Thoracic aorta (tissue), 2 donors: Measurements from ENCODE around the gene MEIS2. TPM values are rescaled to one million over a fixed set of nuclear protein-coding genes. Genes with fewer than 3 reads are reported as not detected.
A peak's percentile ranks its signal among the peaks of the same experiment; 100 is the strongest.

Source experiments
- ATAC-seq: fragments of 150-250 bp; one replicate; pipeline ENCODE4 v1.8.0; 2017; ENCODE audit warnings: low read depth; ENCODE audit not compliant: insufficient number of reproducible peaks, low FRiP score
- DNase-seq: peaks from one replicate; pipeline ENCODE4 v3.0.0-alpha.2; 2020; ENCODE audit warnings: low spot score
- H3K27ac ChIP-seq, 2 donors: fragments of 200-600 bp; sonication (generic); 1 replicate in 1 of 2; 2 replicates in 1 of 2; pipeline ENCODE4 v1.5.1; 2016; ENCODE audit warnings: mild to moderate bottlenecking in 2 of 2, moderate library complexity in 2 of 2
- H3K27me3 ChIP-seq: fragments of 200-600 bp; sonication (generic); replicated peaks from 2 replicates; pipeline ENCODE4 v1.6.0; 2016; ENCODE audit warnings: mild to moderate bottlenecking; ENCODE audit not compliant: insufficient read depth
- H3K36me3 ChIP-seq: fragments of 200-600 bp; sonication (generic); one replicate; pipeline ENCODE4 v1.5.1; 2016
- H3K4me1 ChIP-seq, 2 donors: fragments of 200-600 bp; sonication (generic); 1 replicate in 1 of 2; 2 replicates in 1 of 2; pipeline versions ENCODE4 v1.5.1 to v1.6.0; 2016; ENCODE audit warnings: low read depth in 2 of 2, mild to moderate bottlenecking in 1 of 2; ENCODE audit not compliant: control insufficient read depth in 1 of 2
- H3K4me3 ChIP-seq: fragments of 200-600 bp; sonication (generic); 2 replicates; pipeline ENCODE4 v1.5.1; 2016; ENCODE audit warnings: mild to moderate bottlenecking
- H3K9me3 ChIP-seq: fragments of 200-600 bp; sonication (generic); 2 replicates; pipeline ENCODE4 v1.5.1; 2016
- total RNA-seq, 2 donors: library from RNA; depleted of rRNA; stranded (reverse); fragments of >200 nt; gene quantifications; one replicate each; pipeline versions ENCODE4 v1.1.0 to v1.2.3, GENCODE V29; 2016
- TF ChIP-seq, protein P1 (sequence below): fragments of 200-600 bp; sonication (generic); IDR thresholded peaks from one replicate; pipeline ENCODE4 v1.5.1; 2019; ENCODE audit warnings: antibody characterized with exemption

The MEIS2 gene
- total RNA-seq, 2 donors from 2014 or later = 46.4 to 57.2 TPM

DNA sequence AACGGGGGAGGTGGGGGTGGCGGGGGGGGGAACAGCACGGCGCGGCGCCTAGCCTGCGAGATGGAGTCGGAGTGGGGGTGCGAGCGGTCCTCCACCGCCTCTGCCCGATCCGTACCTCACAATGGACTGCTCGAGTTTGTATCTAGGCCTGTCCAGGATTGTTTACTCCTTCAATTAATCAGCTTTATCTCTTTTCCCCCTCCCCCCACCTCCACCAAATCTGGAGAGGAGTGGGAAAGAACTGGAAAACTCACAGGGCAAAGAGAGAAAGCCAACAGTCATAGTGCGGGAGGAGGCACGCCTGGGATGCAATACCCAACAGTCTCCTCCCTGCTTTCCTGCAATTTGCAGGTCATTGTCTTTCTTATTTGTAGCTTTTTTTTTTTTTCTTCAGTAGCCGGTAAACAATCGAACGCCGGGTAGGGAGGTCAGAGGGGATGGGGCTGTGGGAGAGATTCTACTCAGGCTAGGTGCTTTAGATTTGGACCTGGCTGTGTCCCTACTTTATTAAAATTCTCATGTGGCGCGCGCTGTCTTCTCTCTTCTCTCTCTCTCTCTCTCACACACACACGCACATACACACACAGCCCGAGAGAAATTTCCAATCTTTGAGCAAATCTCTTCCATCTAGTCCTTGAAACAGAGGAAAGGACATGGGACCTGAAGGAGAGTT, 6.9 kb upstream of the MEIS2 start:
- Histone ChIP-seq H3K27ac (no peak overlapping the region), H3K4me1 (peaks cover 0 to 10% of the 10 kb centered on the region in 2 donors), H3K27me3 (no peaks in the 10 kb centered on the region), H3K4me3 (no peak overlapping the region), H3K36me3 (no peaks in the 10 kb centered on the region), H3K9me3 (no peaks in the 10 kb centered on the region)
- no peak for ATAC-seq
- DNase-seq = no peak
- TF ChIP-seq, protein P1, sequence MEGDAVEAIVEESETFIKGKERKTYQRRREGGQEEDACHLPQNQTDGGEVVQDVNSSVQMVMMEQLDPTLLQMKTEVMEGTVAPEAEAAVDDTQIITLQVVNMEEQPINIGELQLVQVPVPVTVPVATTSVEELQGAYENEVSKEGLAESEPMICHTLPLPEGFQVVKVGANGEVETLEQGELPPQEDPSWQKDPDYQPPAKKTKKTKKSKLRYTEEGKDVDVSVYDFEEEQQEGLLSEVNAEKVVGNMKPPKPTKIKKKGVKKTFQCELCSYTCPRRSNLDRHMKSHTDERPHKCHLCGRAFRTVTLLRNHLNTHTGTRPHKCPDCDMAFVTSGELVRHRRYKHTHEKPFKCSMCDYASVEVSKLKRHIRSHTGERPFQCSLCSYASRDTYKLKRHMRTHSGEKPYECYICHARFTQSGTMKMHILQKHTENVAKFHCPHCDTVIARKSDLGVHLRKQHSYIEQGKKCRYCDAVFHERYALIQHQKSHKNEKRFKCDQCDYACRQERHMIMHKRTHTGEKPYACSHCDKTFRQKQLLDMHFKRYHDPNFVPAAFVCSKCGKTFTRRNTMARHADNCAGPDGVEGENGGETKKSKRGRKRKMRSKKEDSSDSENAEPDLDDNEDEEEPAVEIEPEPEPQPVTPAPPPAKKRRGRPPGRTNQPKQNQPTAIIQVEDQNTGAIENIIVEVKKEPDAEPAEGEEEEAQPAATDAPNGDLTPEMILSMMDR = no peak

GRCh38 chr15:37106490-37107001, 6.2 kb upstream of the MEIS2 start:
- no peaks in the 10 kb centered on the region for H3K36me3 ChIP-seq
- peaks cover 0 to 10% of the 10 kb centered on the region in 2 donors for H3K4me1 ChIP-seq
- peak overlapping the region; percentile 55 for H3K4me3 ChIP-seq
- DNase-seq = no peak
- H3K27me3 ChIP-seq = no peaks in the 10 kb centered on the region
- TF ChIP-seq, protein P1 = no peak
- no peak for ATAC-seq
- H3K9me3 ChIP-seq = no peaks in the 10 kb centered on the region
- no peak overlapping the region for H3K27ac ChIP-seq

DNA sequence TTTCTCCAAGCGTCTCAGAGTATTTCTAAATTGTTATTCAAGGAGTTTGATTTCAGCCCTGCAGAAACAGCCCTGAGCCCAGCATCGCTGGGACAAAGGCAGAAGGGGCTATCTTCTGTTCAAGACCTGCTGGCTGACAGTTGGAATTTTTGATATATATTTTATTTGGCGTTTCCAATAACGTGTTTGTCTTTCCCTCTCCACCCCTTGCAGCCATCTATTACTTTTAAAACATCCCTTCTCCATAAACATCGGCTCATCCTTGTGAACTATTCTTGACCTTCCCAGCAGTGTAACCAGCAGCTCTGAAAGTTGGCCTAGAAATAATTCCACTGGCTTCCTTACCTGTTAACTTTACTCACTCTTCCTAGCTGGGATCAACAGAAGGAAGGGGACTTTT, 5.5 kb upstream of the MEIS2 start:
- TF ChIP-seq, protein P1 = no peak
- DNase-seq (no peak), ATAC-seq (no peak)
- Histone ChIP-seq H3K27ac (no peak overlapping the region), H3K27me3 (no peaks in the 10 kb centered on the region), H3K4me3 (no peak overlapping the region), H3K36me3 (no peaks in the 10 kb centered on the region), H3K4me1 (peaks cover 0 to 8% of the 10 kb centered on the region in 2 donors), H3K9me3 (no peaks in the 10 kb centered on the region)

DNA sequence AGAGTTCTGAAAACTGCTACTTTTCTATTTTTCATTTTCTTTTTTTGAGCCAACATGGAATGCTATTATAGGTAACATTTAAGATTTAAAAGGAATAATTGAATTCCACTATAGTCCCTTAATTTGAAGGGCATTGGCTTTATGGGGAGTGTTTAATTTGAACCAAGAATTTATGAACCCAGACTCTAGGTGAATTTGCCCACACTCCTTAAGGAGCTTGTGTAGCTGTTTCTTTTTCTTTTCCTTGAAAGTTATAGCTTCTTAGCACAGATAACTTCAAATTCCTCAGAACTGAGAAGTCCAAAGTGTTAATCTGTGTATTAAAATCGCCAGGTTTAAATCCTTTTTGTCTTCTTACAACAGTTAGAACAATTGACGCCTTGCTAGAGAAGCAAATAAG, 4.7 kb upstream of the MEIS2 start:
- no peaks in the 10 kb centered on the region for H3K36me3 ChIP-seq
- ATAC-seq (no peak), DNase-seq (no peak)
- no peak overlapping the region for H3K27ac ChIP-seq
- H3K27me3 ChIP-seq = no peaks in the 10 kb centered on the region
- H3K4me3 ChIP-seq = no peak overlapping the region
- TF ChIP-seq, protein P1 = no peak
- H3K4me1 ChIP-seq = no peaks in the 10 kb centered on the region
- H3K9me3 ChIP-seq = no peaks in the 10 kb centered on the region

DNA sequence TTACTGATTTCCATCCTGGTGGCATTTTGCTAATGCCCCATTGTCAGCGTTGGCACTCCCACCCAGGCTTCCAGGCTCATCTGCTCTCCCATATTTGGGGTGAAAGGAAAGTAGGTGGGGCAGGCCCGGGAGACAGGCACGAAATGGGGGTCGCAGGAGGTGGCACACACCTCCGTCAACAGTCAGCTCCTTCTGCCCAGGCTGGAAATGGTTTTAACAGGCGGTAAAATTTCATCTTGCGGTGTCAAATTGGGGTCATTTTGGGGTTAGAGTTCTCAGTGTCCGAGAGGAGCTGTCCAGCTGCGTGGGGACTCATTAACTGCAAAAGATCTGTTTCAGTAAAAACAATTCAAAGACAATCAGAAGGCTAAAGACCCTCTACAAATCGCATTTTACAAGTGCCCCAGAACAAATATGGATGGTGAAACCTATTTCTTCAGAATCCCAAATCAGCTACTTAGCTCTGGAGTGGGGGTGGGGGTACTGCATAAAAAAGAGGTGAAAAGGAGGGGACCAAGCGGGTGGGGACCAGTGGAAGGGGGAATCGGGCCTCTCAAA, 4.2 kb upstream of the MEIS2 start:
- no peak for DNase-seq
- ATAC-seq = no peak
- H3K4me3 ChIP-seq = no peak overlapping the region
- TF ChIP-seq, protein P1 = no peak
- no peaks in the 10 kb centered on the region for H3K36me3 ChIP-seq
- H3K9me3 ChIP-seq = no peaks in the 10 kb centered on the region
- H3K4me1 ChIP-seq = no peaks in the 10 kb centered on the region
- no peaks in the 10 kb centered on the region for H3K27me3 ChIP-seq
- no peak overlapping the region for H3K27ac ChIP-seq
